ENCODE data around the gene MBD3.
A peak's percentile ranks its signal among the peaks of the same experiment; 100 is the strongest.

MBD3 gene

DNA sequence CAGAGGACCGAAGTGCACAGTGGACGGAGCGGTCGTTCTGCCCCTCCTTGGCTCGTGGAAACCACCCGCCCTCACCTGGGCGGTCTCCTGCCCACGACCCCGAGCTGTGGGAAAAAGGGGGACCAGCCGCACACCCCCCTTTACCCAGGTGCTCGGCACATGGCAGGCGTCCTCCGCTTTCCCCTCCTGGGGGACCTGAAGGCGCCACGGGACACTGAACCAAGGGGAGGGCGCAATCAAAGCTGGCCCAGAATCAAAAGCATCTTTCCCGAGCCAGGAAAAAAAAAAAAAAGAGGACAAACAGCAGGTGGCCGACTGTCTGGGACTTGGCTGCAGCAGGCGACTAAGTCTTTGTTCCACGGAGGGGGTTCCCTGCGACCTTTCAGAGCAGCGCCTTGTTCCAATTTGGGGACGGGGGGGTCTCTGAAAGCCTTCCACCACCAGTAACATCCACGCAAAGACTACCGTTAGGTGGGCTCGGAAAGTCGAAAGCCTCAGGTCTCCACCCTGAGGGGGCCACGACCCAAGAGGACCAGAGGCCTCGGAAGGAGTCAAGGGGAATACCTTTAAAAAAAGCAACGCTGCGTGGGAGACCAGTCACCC, 1.1 kb downstream of the MBD3 start:
- DNase-seq (ENCODE audit: insufficient read length) (no peak), FAIRE-seq (no peak)
- TF ChIP-seq POLR2A (IDR thresholded peaks at IDR 0.05; ENCODE audit: low read depth, low read length) (no peak), POLR2AphosphoS5 (IDR thresholded peaks at IDR 0.05; ENCODE audit: low read depth, low read length) (no peak; the same call in 1 of the 2 replicates), TAF1 (IDR thresholded peaks at IDR 0.05; ENCODE audit: borderline replicate concordance, low read depth, low read length) (no peak)

DNA sequence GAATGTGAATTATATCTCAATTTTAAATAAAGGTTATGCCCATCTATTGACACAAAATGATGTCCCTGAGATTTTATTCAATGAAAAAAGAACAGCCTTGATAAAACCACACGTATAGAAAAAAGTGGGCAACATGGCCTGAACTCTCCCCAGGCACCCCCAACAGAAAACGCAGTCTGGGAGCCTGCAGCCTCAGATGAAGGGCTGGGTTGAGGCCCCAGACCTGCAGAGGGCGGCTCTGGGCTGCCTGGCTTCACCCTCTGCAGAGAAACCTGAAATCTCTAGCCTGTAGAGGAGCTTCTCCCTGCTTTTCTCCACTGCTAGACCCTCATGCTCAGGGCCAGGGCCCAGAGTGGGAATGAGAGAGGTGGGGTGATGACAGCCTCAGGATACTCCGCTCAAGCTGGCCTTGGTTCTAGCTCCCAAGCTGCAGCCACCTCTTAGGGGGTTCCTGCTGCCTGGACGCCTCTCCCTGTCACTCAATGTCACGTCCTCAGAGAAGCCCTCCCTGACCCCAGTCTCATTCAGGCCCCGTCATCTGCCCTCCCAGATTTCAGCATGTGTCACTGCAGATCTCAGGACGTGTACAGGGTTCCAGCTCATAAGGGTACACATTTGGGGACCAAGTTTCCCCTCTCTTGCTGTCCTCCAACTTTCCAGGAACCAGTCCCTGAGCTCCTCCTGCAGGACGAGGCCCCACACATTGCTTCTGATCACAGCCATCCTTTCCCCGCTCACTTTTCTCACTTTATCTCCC, 1.8 kb downstream of the MBD3 start:
- FAIRE-seq (peak; percentile 68), DNase-seq (ENCODE audit: insufficient read length) (no peak)
- TF ChIP-seq TAF1 (IDR thresholded peaks at IDR 0.05; ENCODE audit: borderline replicate concordance, low read depth, low read length) (no peak), POLR2AphosphoS5 (IDR thresholded peaks at IDR 0.05; ENCODE audit: low read depth, low read length) (no peak; the same call in none of the 2 replicates), POLR2A (IDR thresholded peaks at IDR 0.05; ENCODE audit: low read depth, low read length) (no peak; the same call in 1 of the 2 replicates)

DNA sequence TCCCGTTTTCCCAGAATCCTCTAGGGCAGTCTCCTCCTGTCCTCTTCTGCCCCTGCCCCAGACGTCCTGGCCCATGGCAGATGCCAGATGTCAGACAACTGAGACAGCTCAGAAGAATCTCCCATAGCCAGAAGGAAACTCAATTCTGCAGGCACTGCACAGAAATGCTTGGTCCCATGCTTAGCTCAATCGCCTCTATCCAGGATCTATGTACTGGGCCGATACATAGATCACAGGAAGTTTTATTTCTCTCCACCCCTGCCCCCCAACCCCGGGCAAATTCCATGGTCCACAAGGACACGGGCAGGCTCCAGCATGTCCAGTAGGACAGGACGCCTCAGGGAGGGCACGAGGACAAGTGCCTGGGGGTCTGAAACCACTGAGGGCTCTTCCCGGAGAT, 4.8 kb downstream of the MBD3 start:
- DNase-seq (ENCODE audit: insufficient read length) (no peak), FAIRE-seq (no peak)
- no peak for TF ChIP-seq POLR2AphosphoS5 (IDR thresholded peaks at IDR 0.05; ENCODE audit: low read depth, low read length)
- TF ChIP-seq TAF1 (IDR thresholded peaks at IDR 0.05; ENCODE audit: borderline replicate concordance, low read depth, low read length) = no peak
- no peak for TF ChIP-seq POLR2A (IDR thresholded peaks at IDR 0.05; ENCODE audit: low read depth, low read length)

DNA sequence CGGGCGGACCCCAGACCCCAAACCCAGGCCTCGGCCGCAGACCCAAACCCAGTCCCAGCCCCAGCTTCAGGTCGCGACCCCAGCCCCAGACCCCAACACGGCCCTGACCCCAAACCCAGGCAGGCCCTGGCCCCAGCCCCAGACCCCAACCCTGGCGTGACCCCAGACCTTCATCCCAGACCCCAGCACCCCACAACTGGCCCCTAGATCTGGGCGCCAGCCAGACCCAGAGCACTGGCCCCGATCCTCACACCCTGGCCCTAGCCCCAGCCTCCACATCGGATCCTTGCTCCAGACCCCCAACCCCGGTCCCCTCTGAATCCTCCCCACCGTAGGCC, 7.5 kb downstream of the MBD3 start:
- FAIRE-seq (no peak), DNase-seq (ENCODE audit: insufficient read length) (no peak)
- TF ChIP-seq POLR2AphosphoS5 (IDR thresholded peaks at IDR 0.05; ENCODE audit: low read depth, low read length) (no peak), TAF1 (IDR thresholded peaks at IDR 0.05; ENCODE audit: borderline replicate concordance, low read depth, low read length) (no peak), POLR2A (IDR thresholded peaks at IDR 0.05; ENCODE audit: low read depth, low read length) (no peak)

DNA sequence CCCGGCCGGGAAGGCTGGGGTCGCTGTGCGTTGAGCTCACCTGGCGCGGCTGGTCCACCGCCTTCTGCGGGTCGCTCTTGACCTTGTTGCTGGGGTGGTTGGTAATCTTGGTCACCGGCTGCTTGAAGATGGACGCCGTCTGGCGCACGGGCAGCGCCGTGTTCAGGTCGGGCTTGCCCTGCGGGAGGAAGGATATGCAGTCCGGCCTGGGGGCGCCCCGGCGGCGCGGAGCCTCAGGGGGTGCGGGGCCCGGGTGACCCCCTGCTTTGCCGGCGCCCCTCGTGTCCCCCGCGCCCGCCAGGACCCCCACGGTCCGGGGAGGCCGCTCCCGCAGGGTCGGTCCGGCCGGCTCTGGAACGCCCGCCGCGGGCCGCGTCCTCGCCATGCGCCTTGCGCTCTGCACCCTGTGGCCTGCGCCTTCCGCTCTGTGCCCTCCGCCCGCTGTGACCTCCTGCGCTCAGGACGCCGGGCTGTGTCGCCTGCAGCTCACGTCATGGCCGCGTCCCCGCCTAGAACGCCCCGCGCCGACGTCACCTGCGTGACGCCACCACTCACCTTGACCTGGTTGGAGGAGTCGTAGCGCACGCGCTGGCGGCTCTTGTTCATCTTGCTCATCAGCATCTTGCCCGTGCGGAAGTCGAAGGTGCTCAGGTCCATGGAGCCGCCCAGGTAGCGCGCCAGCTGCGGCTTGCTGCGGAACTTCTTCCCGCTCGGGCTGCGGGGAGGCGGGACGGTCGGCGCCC, 8.0 kb downstream of the MBD3 start:
- no peak for FAIRE-seq
- TF ChIP-seq TAF1 (IDR thresholded peaks at IDR 0.05; ENCODE audit: borderline replicate concordance, low read depth, low read length) = no peak
- TF ChIP-seq POLR2AphosphoS5 (IDR thresholded peaks at IDR 0.05; ENCODE audit: low read depth, low read length) = no peak
- no peak for TF ChIP-seq POLR2A (IDR thresholded peaks at IDR 0.05; ENCODE audit: low read depth, low read length)
- no peak for DNase-seq (ENCODE audit: insufficient read length)

DNA sequence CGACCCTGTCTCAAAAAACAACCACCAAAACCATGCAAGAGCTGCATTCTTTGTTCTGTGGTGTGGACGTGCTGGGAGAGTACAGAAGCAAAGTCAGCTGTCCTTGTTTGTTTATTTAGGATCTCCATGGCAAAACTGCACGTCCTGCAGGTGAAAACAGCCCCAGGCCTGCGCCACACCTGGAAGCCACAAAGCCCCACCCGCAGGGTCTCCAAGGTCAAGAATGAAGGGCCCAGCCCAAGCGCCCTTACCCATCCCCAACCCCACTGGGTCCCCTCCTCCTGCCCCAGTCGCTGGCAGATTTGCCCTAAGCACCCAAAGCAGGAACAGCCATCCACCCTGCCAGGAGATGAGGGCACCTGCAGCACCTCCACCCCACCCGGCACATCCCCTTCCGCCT, 10.5 kb downstream of the MBD3 start:
- FAIRE-seq (no peak), DNase-seq (ENCODE audit: insufficient read length) (no peak)
- TF ChIP-seq POLR2AphosphoS5 (IDR thresholded peaks at IDR 0.05; ENCODE audit: low read depth, low read length) = no peak
- TF ChIP-seq POLR2A (IDR thresholded peaks at IDR 0.05; ENCODE audit: low read depth, low read length) = no peak
- no peak for TF ChIP-seq TAF1 (IDR thresholded peaks at IDR 0.05; ENCODE audit: borderline replicate concordance, low read depth, low read length)

DNA sequence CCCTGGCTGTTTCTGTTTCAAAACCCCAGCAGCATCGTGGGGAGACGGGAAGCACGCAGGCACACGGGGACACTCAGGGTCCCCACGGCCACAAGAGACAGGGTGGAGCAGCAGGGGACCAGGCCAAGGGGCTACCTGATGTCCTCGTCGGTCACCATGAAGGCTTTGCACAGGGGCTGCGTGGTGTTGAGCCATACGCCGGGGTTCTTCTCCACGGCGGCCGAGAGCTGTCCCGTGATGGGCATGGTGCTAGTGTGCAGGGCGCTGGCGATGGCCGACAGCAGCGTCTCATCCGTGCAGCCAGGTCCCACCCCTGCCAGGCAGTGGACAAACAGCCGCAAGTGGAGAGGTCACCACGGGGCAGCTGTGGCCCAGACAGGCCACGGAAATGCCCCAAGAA, 11.7 kb downstream of the MBD3 start:
- no peak for DNase-seq (ENCODE audit: insufficient read length)
- no peak for FAIRE-seq
- TF ChIP-seq POLR2A (IDR thresholded peaks at IDR 0.05; ENCODE audit: low read depth, low read length) = no peak
- TF ChIP-seq POLR2AphosphoS5 (IDR thresholded peaks at IDR 0.05; ENCODE audit: low read depth, low read length) = no peak
- no peak for TF ChIP-seq TAF1 (IDR thresholded peaks at IDR 0.05; ENCODE audit: borderline replicate concordance, low read depth, low read length)

DNA sequence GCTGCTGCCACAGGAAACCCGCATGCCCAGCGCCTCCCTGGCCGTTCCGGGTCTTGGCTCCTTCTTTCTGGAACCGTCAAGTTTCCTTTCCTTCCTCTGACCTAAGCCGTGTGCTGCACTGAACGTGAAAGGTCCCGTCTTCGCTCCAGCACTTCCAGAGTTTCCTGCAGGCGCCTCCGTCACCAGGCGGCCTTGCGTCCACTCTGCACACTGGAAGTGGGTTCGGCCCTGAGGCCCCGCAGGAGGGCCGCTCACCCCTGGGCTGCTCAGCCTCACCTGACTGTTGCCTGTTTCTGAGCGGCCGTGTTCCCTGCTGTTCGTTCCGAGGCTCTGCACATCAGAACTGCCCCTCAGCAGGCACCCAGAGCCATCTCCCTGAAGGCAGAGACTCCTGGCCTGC, 12.3 kb downstream of the MBD3 start:
- DNase-seq (ENCODE audit: insufficient read length) = no peak
- FAIRE-seq = no peak
- TF ChIP-seq POLR2AphosphoS5 (IDR thresholded peaks at IDR 0.05; ENCODE audit: low read depth, low read length) (no peak), TAF1 (IDR thresholded peaks at IDR 0.05; ENCODE audit: borderline replicate concordance, low read depth, low read length) (no peak), POLR2A (IDR thresholded peaks at IDR 0.05; ENCODE audit: low read depth, low read length) (no peak)

DNA sequence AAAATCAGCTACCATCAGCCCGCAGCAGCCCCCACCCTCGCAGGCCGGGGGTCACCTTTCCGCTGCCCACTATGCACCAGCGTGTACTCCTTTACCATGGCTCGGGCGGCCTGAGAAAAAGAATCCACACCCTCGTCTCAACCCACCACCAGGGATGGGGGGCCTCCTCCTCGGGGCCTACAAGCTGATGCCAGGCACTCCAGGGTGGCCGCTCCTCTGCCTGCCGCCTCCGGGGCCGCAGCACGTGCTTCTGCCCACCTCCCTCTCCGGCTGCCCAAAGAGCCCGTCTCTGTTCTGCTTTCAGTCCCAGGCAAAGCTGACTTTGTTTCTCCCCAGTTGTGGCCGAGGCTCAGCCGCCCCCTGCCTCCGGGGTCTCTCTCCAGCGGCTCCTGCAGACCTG, 13.4 kb downstream of the MBD3 start:
- TF ChIP-seq POLR2AphosphoS5 (IDR thresholded peaks at IDR 0.05; ENCODE audit: low read depth, low read length) (no peak), POLR2A (IDR thresholded peaks at IDR 0.05; ENCODE audit: low read depth, low read length) (no peak), TAF1 (IDR thresholded peaks at IDR 0.05; ENCODE audit: borderline replicate concordance, low read depth, low read length) (no peak)
- DNase-seq (ENCODE audit: insufficient read length) = no peak
- no peak for FAIRE-seq

DNA sequence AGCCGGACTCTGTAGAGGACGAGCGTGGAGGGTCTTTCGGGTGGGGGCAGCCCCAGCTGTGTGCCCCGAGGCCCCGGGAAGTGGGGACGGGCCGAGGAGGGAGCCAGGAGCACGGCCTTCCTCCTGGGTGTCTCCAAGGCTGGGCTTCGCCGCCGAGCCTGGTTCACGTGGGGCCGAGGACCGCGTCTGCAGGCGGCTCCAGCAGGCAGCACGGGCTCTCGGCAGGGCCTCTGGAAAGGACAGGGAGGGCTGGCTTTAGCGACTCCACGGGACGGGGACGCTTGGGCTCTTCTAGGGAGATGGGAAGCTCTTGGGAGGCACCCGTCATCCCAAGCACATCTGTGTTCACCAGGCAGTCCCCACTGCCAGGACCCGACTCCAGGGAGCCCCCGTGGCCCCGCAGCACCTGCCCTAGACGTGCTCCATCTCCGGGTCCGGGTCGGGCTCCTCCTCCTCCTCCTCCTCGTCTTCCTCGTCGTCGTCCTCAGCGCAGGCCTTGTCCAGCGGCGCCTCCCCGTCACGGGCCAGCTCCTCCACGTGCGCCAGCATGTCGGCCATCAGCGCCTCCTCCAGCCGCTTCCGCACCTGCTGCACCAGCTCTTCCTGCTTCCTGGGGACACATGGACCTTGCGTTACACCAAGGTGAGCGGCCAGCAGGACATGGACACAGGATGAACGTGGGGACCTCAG, 14.6 kb downstream of the MBD3 start:
- no peak for FAIRE-seq
- no peak for DNase-seq (ENCODE audit: insufficient read length)
- TF ChIP-seq TAF1 (IDR thresholded peaks at IDR 0.05; ENCODE audit: borderline replicate concordance, low read depth, low read length) (no peak), POLR2AphosphoS5 (IDR thresholded peaks at IDR 0.05; ENCODE audit: low read depth, low read length) (no peak), POLR2A (IDR thresholded peaks at IDR 0.05; ENCODE audit: low read depth, low read length) (no peak)

Measured in GM12892 (cell line).